Measurements from ENCODE around the gene KLHL29. TPM values are rescaled to one million over a fixed set of nuclear protein-coding genes. Genes with fewer than 3 reads are reported as not detected.

The KLHL29 gene
- total RNA-seq, 2 experiments from 2014 or later, result 0.23 to 0.66 TPM

DNA sequence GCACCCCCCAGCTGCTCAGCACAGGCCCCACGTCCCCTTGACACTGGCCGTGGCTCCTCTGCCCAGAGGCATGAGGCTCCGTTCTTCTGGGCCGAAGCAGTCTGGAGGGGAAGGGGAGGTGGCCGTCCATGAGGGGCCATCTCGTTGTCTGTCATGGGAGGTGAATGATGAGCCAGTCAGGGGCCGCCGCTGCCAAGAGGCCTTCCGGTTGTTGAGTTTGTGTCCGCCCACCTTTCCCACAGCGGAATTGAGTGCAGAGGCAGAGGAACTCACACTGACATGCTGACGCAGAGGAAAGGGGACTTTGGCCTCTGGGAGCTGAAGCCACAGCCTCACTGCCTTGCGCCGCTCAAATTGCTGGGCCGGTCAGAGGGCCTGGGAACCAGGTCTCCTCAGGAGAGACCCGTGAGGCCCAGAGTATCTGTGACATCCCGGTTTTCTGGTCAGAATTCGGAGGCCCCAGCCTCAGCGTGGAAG is 273.5 kb downstream of the KLHL29 start:
- POLR2A ChIA-PET, result no interaction called here
- no TSS peak for BruUV-seq (replicated peaks)

DNA sequence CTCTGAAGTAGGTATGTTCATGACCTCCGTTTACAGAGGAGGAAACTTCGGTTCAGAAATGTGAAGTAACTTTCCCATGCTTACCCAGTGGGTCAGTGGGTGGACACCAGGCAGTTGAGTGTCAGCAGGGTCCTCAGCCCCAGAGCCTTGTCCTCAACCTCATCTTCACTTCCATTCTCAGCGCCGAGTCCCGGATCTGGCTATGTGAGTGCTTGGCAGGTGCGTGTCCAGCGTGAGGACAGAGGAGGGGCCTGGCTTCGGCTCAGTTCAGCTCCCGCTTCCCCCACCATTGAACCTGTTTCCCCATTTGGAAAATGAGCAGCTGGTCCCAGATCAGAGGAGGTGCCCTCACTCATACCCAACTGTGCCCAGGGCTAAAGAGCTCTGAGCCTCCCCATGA is 274.3 kb downstream of the KLHL29 start:
- H3K27ac ChIP-seq (ENCODE audit: low read depth, low read length, poor library complexity, severe bottlenecking), result no peak overlapping the region
- CTCF ChIA-PET (ENCODE audit: unreplicated experiment), result no interaction called here

More for the DNA sequence above, 273.5 kb downstream of the KLHL29 start:
- no peak overlapping the region for H3K4me2 ChIP-seq (ENCODE audit: low read length)
- H3K27ac ChIP-seq (ENCODE audit: low read depth, low read length, poor library complexity, severe bottlenecking), result no peak overlapping the region
- H4K20me1 ChIP-seq (ENCODE audit: insufficient read depth, low read length), result no peaks in the 10 kb centered on the region
- H3K9me2 ChIP-seq (ENCODE audit: insufficient read depth, low read length), result no peaks in the 10 kb centered on the region
- H3K4me1 ChIP-seq (ENCODE audit: insufficient read depth, low read length, poor library complexity, severe bottlenecking), result no peaks in the 10 kb centered on the region
- no peak overlapping the region for H3K4me3 ChIP-seq (ENCODE audit: low read depth, low read length, poor library complexity, severe bottlenecking)
- intact Hi-C loops (cut with micrococcal nuclease; ENCODE audit: unreplicated experiment), result no loop called here
- no peaks in the 10 kb centered on the region for H3K36me3 ChIP-seq (ENCODE audit: insufficient read depth, low read length)
- no peak for DNase-seq (ENCODE audit: low spot score)
- no peaks in the 10 kb centered on the region for H3K9me3 ChIP-seq (ENCODE audit: low read length)
- H3K79me2 ChIP-seq (ENCODE audit: insufficient read depth, low read depth, low read length), result no peaks in the 10 kb centered on the region
- H2AFZ ChIP-seq (ENCODE audit: low read length), result no peak overlapping the region
- CTCF ChIA-PET (ENCODE audit: unreplicated experiment), result no interaction called here
- TF ChIP-seq EZH2phosphoT487 (IDR thresholded peaks at IDR 0.05; ENCODE audit: borderline replicate concordance, low read depth, low read length), result no peak
- TF ChIP-seq, protein P1, sequence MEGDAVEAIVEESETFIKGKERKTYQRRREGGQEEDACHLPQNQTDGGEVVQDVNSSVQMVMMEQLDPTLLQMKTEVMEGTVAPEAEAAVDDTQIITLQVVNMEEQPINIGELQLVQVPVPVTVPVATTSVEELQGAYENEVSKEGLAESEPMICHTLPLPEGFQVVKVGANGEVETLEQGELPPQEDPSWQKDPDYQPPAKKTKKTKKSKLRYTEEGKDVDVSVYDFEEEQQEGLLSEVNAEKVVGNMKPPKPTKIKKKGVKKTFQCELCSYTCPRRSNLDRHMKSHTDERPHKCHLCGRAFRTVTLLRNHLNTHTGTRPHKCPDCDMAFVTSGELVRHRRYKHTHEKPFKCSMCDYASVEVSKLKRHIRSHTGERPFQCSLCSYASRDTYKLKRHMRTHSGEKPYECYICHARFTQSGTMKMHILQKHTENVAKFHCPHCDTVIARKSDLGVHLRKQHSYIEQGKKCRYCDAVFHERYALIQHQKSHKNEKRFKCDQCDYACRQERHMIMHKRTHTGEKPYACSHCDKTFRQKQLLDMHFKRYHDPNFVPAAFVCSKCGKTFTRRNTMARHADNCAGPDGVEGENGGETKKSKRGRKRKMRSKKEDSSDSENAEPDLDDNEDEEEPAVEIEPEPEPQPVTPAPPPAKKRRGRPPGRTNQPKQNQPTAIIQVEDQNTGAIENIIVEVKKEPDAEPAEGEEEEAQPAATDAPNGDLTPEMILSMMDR (conservative IDR thresholded peaks at IDR 0.05; ENCODE audit: low read length), result no peak

DNA sequence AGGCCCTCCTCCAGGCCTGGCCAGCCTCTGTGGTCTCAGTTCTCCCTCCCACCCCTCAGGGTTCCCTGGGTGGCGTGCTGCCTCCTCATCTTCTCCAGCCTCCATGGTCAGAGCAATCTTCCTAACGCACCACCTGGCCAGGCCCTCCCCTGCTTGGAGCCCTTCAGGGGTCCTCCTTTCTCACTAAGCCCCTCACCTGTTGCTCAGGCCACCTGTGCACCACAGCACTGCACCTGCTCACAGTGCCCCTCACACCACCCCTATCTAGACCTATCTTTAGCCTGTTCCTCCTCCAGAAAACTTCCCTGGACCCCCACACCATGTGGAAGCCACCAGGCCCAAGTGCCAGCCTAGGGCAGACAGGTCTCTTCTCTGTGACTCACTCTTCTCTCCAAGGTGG is 274.8 kb downstream of the KLHL29 start:
- no peak overlapping the region for H3K4me3 ChIP-seq (ENCODE audit: low read depth, low read length, poor library complexity, severe bottlenecking)
- ChIA-PET POLR2A (no interaction called here), CTCF (ENCODE audit: unreplicated experiment) (no interaction called here)
- no TSS peak for BruUV-seq (replicated peaks)
- H3K79me2 ChIP-seq (ENCODE audit: insufficient read depth, low read depth, low read length), result no peaks in the 10 kb centered on the region
- H3K9me2 ChIP-seq (ENCODE audit: insufficient read depth, low read length), result no peaks in the 10 kb centered on the region
- H2AFZ ChIP-seq (ENCODE audit: low read length), result no peak overlapping the region
- DNase-seq (ENCODE audit: low spot score), result no peak
- no peaks in the 10 kb centered on the region for H3K36me3 ChIP-seq (ENCODE audit: insufficient read depth, low read length)
- no peak overlapping the region for H3K4me2 ChIP-seq (ENCODE audit: low read length)
- H4K20me1 ChIP-seq (ENCODE audit: insufficient read depth, low read length), result no peaks in the 10 kb centered on the region
- no peaks in the 10 kb centered on the region for H3K4me1 ChIP-seq (ENCODE audit: insufficient read depth, low read length, poor library complexity, severe bottlenecking)
- H3K9me3 ChIP-seq (ENCODE audit: low read length), result no peaks in the 10 kb centered on the region
- H3K27ac ChIP-seq (ENCODE audit: low read depth, low read length, poor library complexity, severe bottlenecking), result no peak overlapping the region
- intact Hi-C loops (cut with micrococcal nuclease; ENCODE audit: unreplicated experiment), result no loop called here
- TF ChIP-seq EZH2phosphoT487 (IDR thresholded peaks at IDR 0.05; ENCODE audit: borderline replicate concordance, low read depth, low read length), result no peak
- TF ChIP-seq, protein P1 (conservative IDR thresholded peaks at IDR 0.05; ENCODE audit: low read length), result no peak

More for the DNA sequence above, 274.3 kb downstream of the KLHL29 start:
- Histone ChIP-seq H3K4me1 (ENCODE audit: insufficient read depth, low read length, poor library complexity, severe bottlenecking) (no peaks in the 10 kb centered on the region), H3K9me2 (ENCODE audit: insufficient read depth, low read length) (no peaks in the 10 kb centered on the region), H2AFZ (ENCODE audit: low read length) (no peak overlapping the region), H3K79me2 (ENCODE audit: insufficient read depth, low read depth, low read length) (no peaks in the 10 kb centered on the region), H4K20me1 (ENCODE audit: insufficient read depth, low read length) (no peaks in the 10 kb centered on the region), H3K4me2 (ENCODE audit: low read length) (no peak overlapping the region), H3K4me3 (ENCODE audit: low read depth, low read length, poor library complexity, severe bottlenecking) (no peak overlapping the region), H3K36me3 (ENCODE audit: insufficient read depth, low read length) (no peaks in the 10 kb centered on the region), H3K9me3 (ENCODE audit: low read length) (no peaks in the 10 kb centered on the region)
- TF ChIP-seq, protein P1 (conservative IDR thresholded peaks at IDR 0.05; ENCODE audit: low read length), result no peak
- TF ChIP-seq EZH2phosphoT487 (IDR thresholded peaks at IDR 0.05; ENCODE audit: borderline replicate concordance, low read depth, low read length), result no peak
- DNase-seq (ENCODE audit: low spot score), result no peak
- intact Hi-C loops (cut with micrococcal nuclease; ENCODE audit: unreplicated experiment), result no loop called here
- no TSS peak for BruUV-seq (replicated peaks)
- POLR2A ChIA-PET, result no interaction called here

All from OCI-LY7 (cell line).